DOHH2 (cell line): ENCODE results near the gene POLK.

Experiments used
- CTCF ChIP-seq: fragments of 200-600 bp; sonication (generic); IDR thresholded peaks from one replicate; pipeline ENCODE4 v1.5.1; 2014; ENCODE audit warnings: antibody characterized with exemption, mild to moderate bottlenecking, low read depth, low read length; ENCODE audit not compliant: poor library complexity, severe bottlenecking
- EZH2phosphoT487 ChIP-seq: fragments of 200-600 bp; sonication (generic); IDR thresholded peaks from 2 replicates; pipeline ENCODE4 v1.6.1; 2017; ENCODE audit warnings: borderline replicate concordance, mild to moderate bottlenecking, antibody characterized with exemption, low read length, moderate library complexity, mixed read lengths

GRCh38 chr5:75524591-75524990 lies 12.9 kb downstream of the POLK start:
- TF ChIP-seq CTCF (no peak), EZH2phosphoT487 (no peak)
